ENCODE data around the gene ZKSCAN4.

Gene ZKSCAN4

DNA sequence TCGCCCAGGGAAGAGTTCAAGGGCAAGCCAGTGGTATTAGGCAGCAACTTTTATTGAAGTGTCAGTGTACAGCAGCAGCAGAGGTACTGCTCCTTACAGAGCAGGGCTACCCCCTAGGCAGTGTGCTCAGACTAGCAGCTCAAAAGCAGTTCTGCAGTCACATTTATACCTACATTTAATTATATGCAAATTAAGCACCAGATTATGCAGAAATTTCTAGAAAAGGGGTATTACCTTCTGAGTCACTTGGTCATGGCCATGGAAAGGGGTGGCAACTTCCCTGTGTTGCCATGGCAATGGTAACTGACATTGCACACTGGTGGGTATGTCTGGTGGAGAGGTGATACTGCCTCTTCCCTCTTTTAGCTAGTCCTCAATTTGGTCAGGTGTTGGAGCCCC, 2.1 kb upstream of the ZKSCAN4 start:
- DNase-seq (ENCODE audit: low read depth) = no peak
- TF ChIP-seq, protein P1, sequence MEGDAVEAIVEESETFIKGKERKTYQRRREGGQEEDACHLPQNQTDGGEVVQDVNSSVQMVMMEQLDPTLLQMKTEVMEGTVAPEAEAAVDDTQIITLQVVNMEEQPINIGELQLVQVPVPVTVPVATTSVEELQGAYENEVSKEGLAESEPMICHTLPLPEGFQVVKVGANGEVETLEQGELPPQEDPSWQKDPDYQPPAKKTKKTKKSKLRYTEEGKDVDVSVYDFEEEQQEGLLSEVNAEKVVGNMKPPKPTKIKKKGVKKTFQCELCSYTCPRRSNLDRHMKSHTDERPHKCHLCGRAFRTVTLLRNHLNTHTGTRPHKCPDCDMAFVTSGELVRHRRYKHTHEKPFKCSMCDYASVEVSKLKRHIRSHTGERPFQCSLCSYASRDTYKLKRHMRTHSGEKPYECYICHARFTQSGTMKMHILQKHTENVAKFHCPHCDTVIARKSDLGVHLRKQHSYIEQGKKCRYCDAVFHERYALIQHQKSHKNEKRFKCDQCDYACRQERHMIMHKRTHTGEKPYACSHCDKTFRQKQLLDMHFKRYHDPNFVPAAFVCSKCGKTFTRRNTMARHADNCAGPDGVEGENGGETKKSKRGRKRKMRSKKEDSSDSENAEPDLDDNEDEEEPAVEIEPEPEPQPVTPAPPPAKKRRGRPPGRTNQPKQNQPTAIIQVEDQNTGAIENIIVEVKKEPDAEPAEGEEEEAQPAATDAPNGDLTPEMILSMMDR (IDR thresholded peaks at IDR 0.05; ENCODE audit: insufficient read depth, low read depth, low read length, missing control alignments) = no peak
- H3K4me3 ChIP-seq (ENCODE audit: low read depth, low read length) = no peak overlapping the region

DNA sequence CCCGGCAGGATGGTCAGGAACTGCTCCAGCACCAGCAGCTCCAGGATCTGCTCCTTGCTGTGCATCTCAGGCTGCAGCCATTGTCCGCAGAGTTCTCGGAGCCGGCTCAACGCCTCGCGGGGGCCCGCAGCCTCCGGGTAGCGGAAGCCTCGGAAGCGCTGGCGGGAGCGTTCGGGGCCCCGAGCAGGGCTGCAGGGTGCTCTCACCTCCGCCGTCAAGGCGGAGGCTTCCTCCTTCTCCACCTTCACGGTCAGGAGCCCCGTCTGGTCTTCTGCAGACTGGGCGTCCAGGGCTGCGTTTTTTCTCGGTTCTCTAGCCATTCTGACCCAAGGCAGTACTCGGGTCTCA, 434 bp downstream of the ZKSCAN4 start:
- DNase-seq (ENCODE audit: low read depth) = peak; percentile 58
- TF ChIP-seq, protein P1 (IDR thresholded peaks at IDR 0.05; ENCODE audit: insufficient read depth, low read depth, low read length, missing control alignments) = no peak
- H3K4me3 ChIP-seq (ENCODE audit: low read depth, low read length) = peak overlapping the region; percentile 89

DNA sequence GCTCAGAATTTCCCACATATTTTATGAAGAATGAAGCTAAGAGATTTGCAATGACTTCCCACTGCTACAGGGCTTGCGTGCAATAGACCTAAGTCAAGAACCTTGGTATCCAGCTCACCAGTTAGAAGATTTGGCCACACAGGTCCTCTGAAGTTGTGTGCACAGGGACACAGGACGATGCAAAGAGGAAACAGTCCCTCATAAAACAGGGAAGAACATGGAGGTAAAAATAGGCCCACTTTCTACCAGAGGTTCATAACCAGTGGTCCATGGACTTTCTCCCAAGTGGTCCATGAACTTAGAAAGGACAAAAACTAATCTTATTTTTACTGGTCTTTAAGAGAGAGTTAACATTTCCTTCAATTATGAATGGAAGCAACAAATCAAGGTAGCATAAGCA, 1.3 kb downstream of the ZKSCAN4 start:
- H3K4me3 ChIP-seq (ENCODE audit: low read depth, low read length) = peak overlapping the region; percentile 89
- no peak for DNase-seq (ENCODE audit: low read depth)
- TF ChIP-seq, protein P1 (IDR thresholded peaks at IDR 0.05; ENCODE audit: insufficient read depth, low read depth, low read length, missing control alignments) = no peak

DNA sequence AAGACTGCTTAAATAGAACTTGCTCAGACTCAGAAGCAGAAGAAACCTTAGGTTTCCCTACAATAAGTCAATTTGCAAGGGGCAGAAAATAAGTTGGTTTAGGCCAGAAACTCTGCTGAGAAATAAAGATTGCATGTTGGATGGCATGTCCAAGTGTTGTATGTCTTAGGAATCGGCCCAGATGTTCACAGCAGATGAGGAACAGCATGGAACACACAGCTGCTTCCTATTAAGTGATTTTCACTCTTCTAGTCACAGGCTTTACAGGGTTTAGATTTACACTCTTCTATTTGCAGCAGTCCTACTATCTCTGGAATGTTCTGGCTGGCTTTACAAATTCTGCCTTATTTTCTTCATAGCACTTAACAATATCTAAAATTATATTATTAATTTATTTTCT, 3.2 kb downstream of the ZKSCAN4 start:
- no peak overlapping the region for H3K4me3 ChIP-seq (ENCODE audit: low read depth, low read length)
- TF ChIP-seq, protein P1 (IDR thresholded peaks at IDR 0.05; ENCODE audit: insufficient read depth, low read depth, low read length, missing control alignments) = no peak

DNA sequence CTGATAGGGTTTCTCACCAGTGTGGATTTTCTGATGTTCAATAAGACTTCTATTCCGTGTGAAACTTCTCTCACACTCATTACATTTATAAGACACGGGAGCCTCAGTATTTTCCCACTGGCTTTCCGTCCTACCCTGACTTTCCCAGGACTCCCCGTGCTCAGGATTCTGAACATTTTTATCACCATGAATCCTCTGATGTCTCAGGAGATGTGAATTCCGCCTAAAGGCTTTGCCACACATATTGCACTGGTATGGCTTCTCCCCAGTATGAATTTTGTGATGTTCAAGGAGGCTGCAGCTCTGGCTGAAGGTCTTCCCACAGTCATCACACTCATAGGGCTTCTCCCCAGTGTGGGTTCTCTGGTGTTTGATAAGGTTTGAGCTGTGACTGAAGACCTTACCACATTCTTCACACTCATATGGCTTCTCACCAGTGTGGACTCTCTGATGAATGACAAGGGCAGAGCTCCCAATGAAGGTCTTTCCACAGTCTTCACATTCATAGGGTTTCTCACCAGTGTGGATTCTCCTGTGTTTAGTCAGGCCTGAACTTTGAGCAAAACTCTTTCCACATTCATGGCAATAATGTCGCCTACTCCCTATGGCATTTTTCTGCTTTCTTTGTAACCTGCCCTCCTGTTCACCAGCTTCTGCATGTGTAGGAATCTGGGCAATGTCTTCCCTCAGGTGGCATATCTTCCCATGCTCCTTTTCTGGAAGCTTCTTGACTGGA, 6.7 kb downstream of the ZKSCAN4 start:
- DNase-seq (ENCODE audit: low read depth) = no peak
- no peak overlapping the region for H3K4me3 ChIP-seq (ENCODE audit: low read depth, low read length)
- TF ChIP-seq, protein P1 (IDR thresholded peaks at IDR 0.05; ENCODE audit: insufficient read depth, low read depth, low read length, missing control alignments) = no peak

More for the DNA sequence above, 3.2 kb downstream of the ZKSCAN4 start:
- no peak for DNase-seq (ENCODE audit: low read depth)

DNA sequence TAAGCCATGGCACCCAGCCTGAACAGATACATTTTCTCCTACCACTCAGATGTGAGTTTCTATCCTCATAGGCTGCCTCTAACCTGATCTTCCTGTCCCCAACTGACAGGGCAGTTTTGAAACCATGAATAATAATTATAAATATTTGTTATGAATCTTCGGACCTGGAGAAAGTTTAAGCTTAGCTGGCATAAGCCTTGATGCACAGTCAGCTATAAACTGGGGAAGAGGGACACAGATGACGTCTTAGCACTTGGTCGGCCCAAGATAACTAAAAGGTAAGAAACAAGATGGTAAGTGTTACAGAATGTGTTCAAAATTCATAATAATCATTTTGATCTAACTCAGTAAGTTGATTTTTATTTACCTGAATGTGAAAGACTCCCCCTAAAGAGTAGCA, 8.1 kb downstream of the ZKSCAN4 start:
- no peak for DNase-seq (ENCODE audit: low read depth)
- no peak overlapping the region for H3K4me3 ChIP-seq (ENCODE audit: low read depth, low read length)
- TF ChIP-seq, protein P1 (IDR thresholded peaks at IDR 0.05; ENCODE audit: insufficient read depth, low read depth, low read length, missing control alignments) = no peak

DNA sequence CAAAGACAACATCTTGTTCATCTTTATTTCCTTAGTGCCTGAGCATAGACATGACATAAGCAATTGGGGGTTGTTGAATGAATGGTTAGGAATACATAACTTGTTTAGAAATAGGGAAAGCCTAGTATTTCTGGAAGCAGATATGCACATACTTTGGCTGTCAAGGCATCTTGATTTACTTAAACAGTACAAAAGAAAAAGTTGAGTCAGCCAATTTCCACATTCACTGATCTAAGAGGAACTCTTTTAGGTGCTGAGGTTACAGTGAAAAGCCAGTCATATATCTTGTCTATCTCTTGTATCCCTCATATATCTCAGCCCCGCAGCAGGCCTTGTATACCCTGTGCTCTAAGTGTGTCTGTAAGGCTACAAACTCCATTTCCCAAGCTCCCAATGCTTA, 11.6 kb downstream of the ZKSCAN4 start:
- DNase-seq (ENCODE audit: low read depth) = no peak
- TF ChIP-seq, protein P1 (IDR thresholded peaks at IDR 0.05; ENCODE audit: insufficient read depth, low read depth, low read length, missing control alignments) = no peak
- no peak overlapping the region for H3K4me3 ChIP-seq (ENCODE audit: low read depth, low read length)

All from GM12865 (cell line).